H9 (cell line): Measurements from ENCODE around the gene RGL1. TPM values are rescaled to one million over a fixed set of nuclear protein-coding genes. Genes with fewer than 3 reads are reported as not detected.

Source experiments
- DNase-seq: peaks from one replicate; pipeline ENCODE4 v3.0.0-alpha.2; 2017
- H2AFZ ChIP-seq: one replicate; pipeline ENCODE4 v1.6.1; 2013; ENCODE audit warnings: mild to moderate bottlenecking, low read length, control low read depth, moderate library complexity
- H2AK5ac ChIP-seq: 2 replicates; pipeline ENCODE4 v1.6.1; 2013; ENCODE audit warnings: low read length, control low read depth, mixed read lengths; ENCODE audit not compliant: insufficient read length
- H2BK120ac ChIP-seq: one replicate; pipeline ENCODE4 v1.6.1; 2013; ENCODE audit warnings: low read depth, mild to moderate bottlenecking, low read length, control low read depth, inconsistent platforms; ENCODE audit not compliant: poor library complexity, severe bottlenecking
- H2BK12ac ChIP-seq: 2 replicates; pipeline ENCODE4 v1.6.1; 2013; ENCODE audit warnings: low read length, control low read depth, mixed read lengths, low read depth; ENCODE audit not compliant: insufficient read length
- H2BK15ac ChIP-seq: 2 replicates; pipeline ENCODE4 v1.6.1; 2013; ENCODE audit warnings: low read depth, low read length, control low read depth
- H2BK20ac ChIP-seq: one replicate; pipeline ENCODE4 v1.6.1; 2013; ENCODE audit warnings: low read depth, mild to moderate bottlenecking, low read length, control low read depth, inconsistent platforms; ENCODE audit not compliant: poor library complexity, severe bottlenecking
- H2BK5ac ChIP-seq: 2 replicates; pipeline ENCODE4 v1.6.1; 2013; ENCODE audit warnings: low read length, control low read depth, mixed read lengths; ENCODE audit not compliant: insufficient read length
- H3K14ac ChIP-seq: 2 replicates; pipeline ENCODE4 v1.6.1; 2013; ENCODE audit warnings: low read length, control low read depth; ENCODE audit not compliant: insufficient read depth
- H3K18ac ChIP-seq: 2 replicates; pipeline ENCODE4 v1.6.1; 2013; ENCODE audit warnings: low read depth, mild to moderate bottlenecking, mixed read lengths, low read length, control low read depth; ENCODE audit not compliant: insufficient read length
- H3K23ac ChIP-seq: 2 replicates; pipeline ENCODE4 v1.6.1; 2013; ENCODE audit warnings: low read length, control low read depth, mixed read lengths, low read depth; ENCODE audit not compliant: insufficient read length
- H3K23me2 ChIP-seq: 2 replicates; pipeline ENCODE4 v1.6.1; 2013; ENCODE audit warnings: low read depth, mild to moderate bottlenecking, mixed read lengths, low read length, control low read depth; ENCODE audit not compliant: insufficient read length, poor library complexity, severe bottlenecking
- H3K27ac ChIP-seq: 2 replicates; pipeline ENCODE4 v1.5.1; 2013; ENCODE audit warnings: low read length, control low read depth, mixed read lengths, low read depth; ENCODE audit not compliant: insufficient read length
- H3K27me3 ChIP-seq: 2 replicates; pipeline ENCODE4 v1.6.1; 2013; ENCODE audit warnings: low read length, control low read depth, inconsistent platforms; ENCODE audit not compliant: insufficient read depth
- H3K4ac ChIP-seq: 2 replicates; pipeline ENCODE4 v1.6.1; 2013; ENCODE audit warnings: low read depth, mild to moderate bottlenecking, control low read depth, inconsistent platforms, low read length, moderate library complexity
- H3K4me1 ChIP-seq: 2 replicates; pipeline ENCODE4 v1.6.1; 2013; ENCODE audit warnings: low read length, control low read depth, inconsistent platforms; ENCODE audit not compliant: insufficient read depth
- H3K4me2 ChIP-seq: 2 replicates; pipeline ENCODE4 v1.6.1; 2013; ENCODE audit warnings: low read length, control low read depth, mixed read lengths; ENCODE audit not compliant: insufficient read length, insufficient read depth
- H3K56ac ChIP-seq: 2 replicates; pipeline ENCODE4 v1.6.1; 2013; ENCODE audit warnings: low read depth, mild to moderate bottlenecking, mixed read lengths, low read length, control low read depth; ENCODE audit not compliant: insufficient read length
- H3K79me1 ChIP-seq: 2 replicates; pipeline ENCODE4 v1.6.1; 2013; ENCODE audit warnings: low read depth, mild to moderate bottlenecking, moderate library complexity, low read length, control low read depth, inconsistent platforms; ENCODE audit not compliant: insufficient read depth, poor library complexity, severe bottlenecking
- H3K79me2 ChIP-seq: 2 replicates; pipeline ENCODE4 v1.6.1; 2013; ENCODE audit warnings: low read length, control low read depth, inconsistent platforms; ENCODE audit not compliant: insufficient read depth
- H3K9ac ChIP-seq: 2 replicates; pipeline ENCODE4 v1.6.1; 2013; ENCODE audit warnings: low read length, control low read depth, mixed read lengths; ENCODE audit not compliant: insufficient read length; ENCODE audit errors: extremely low read depth
- H3K9me3 ChIP-seq: one replicate; pipeline ENCODE4 v1.6.1; 2013; ENCODE audit warnings: low read depth, low read length, inconsistent platforms; ENCODE audit not compliant: control insufficient read depth
- H3T11ph ChIP-seq: one replicate; pipeline ENCODE4 v1.6.1; 2013; ENCODE audit warnings: mild to moderate bottlenecking, low read length, control low read depth, inconsistent platforms
- H4K20me1 ChIP-seq: one replicate; pipeline ENCODE4 v1.6.1; 2013; ENCODE audit not compliant: control insufficient read depth, insufficient read length, insufficient read depth
- H4K5ac ChIP-seq: 2 replicates; pipeline ENCODE4 v1.6.1; 2013; ENCODE audit warnings: low read depth, mild to moderate bottlenecking, mixed read lengths, low read length, control low read depth; ENCODE audit not compliant: insufficient read length
- H4K8ac ChIP-seq: replicated peaks from 2 replicates; pipeline ENCODE4 v1.6.1; 2013; ENCODE audit warnings: low read length, control low read depth, mixed read lengths, low read depth; ENCODE audit not compliant: insufficient read length
- H4K91ac ChIP-seq: 2 replicates; pipeline ENCODE4 v1.6.1; 2013; ENCODE audit warnings: low read depth, mild to moderate bottlenecking, moderate library complexity, mixed read lengths, low read length, control low read depth; ENCODE audit not compliant: insufficient read length
- H3K27ac Mint-ChIP-seq, 3 experiments: 2 replicates in 2 of 3; 3 replicates in 1 of 3; pipeline ENCODE4 v1.8.0; 2020 to 2021; ENCODE audit warnings: mixed read lengths in 3 of 3, mild to moderate bottlenecking in 1 of 3, moderate library complexity in 1 of 3
- H3K27me3 Mint-ChIP-seq: 2 replicates; pipeline ENCODE4 v1.8.0; 2021; ENCODE audit warnings: low read depth, mild to moderate bottlenecking, moderate library complexity, mixed read lengths
- H3K36me3 Mint-ChIP-seq, 3 experiments: 2 replicates in 2 of 3; 3 replicates in 1 of 3; pipeline ENCODE4 v1.8.0; 2020 to 2021; ENCODE audit warnings: low read depth in 3 of 3, mixed read lengths in 3 of 3; ENCODE audit not compliant: insufficient read depth in 1 of 3
- H3K4me1 Mint-ChIP-seq, 2 experiments: 2 replicates each; pipeline ENCODE4 v1.8.0; 2020; ENCODE audit warnings: mixed read lengths in 2 of 2
- H3K4me3 Mint-ChIP-seq, 2 experiments: 2 replicates in 1 of 2; 3 replicates in 1 of 2; pipeline ENCODE4 v1.8.0; 2020 to 2021; ENCODE audit warnings: mild to moderate bottlenecking in 2 of 2, mixed read lengths in 2 of 2, moderate library complexity in 1 of 2
- H3K9me3 Mint-ChIP-seq, 2 experiments: 2 replicates in 1 of 2; 3 replicates in 1 of 2; pipeline ENCODE4 v1.8.0; 2020; ENCODE audit warnings: mild to moderate bottlenecking in 2 of 2, mixed read lengths in 2 of 2, moderate library complexity in 1 of 2
- CTCF ChIP-seq: fragments of 200-600 bp; sonication (generic); conservative IDR thresholded peaks from 3 replicates; pipeline ENCODE4 v1.8.0; 2021; ENCODE audit warnings: antibody characterized with exemption, mild to moderate bottlenecking
- WGBS: extraction: QIAGEN DNeasy Blood & Tissue Kit; methylation state at CpG from one replicate; pipeline ENCODE4 v1.1.7; 2013; ENCODE audit warnings: missing lambda C conversion rate, low lambda C conversion rate, mixed read lengths; ENCODE audit not compliant: insufficient read length; ENCODE audit errors: extremely low coverage; 5-methylcytosine and 5-hydroxymethylcytosine counted together
- total RNA-seq: library from RNA; stranded (reverse); gene quantifications from 2 replicates; pipeline ENCODE4 v1.2.1, GENCODE V29; 2021

Gene RGL1
- total RNA-seq, 1 experiment from 2014 or later, result 1.4 TPM

GRCh38 chr1:183794088-183794487 lies 10.8 kb upstream of the RGL1 start:
- Histone ChIP-seq H3K9me3 (no peaks in the 10 kb centered on the region), H3K27me3 (no peaks in the 10 kb centered on the region), H3K4me1 (no peaks in the 10 kb centered on the region), H3K14ac (no peak overlapping the region), H4K8ac (no peak overlapping the region), H2AFZ (no peak overlapping the region), H2AK5ac (no peak overlapping the region), H2BK15ac (no peak overlapping the region), H4K20me1 (no peaks in the 10 kb centered on the region), H3K79me1 (no peaks in the 10 kb centered on the region), H2BK5ac (no peak overlapping the region), H4K5ac (no peak overlapping the region), H3K23me2 (no peaks in the 10 kb centered on the region), H3K4ac (no peak overlapping the region), H3K79me2 (no peaks in the 10 kb centered on the region), H3K4me2 (no peak overlapping the region), H4K91ac (no peak overlapping the region), H3K27ac (no peak overlapping the region), H2BK120ac (no peak overlapping the region), H2BK12ac (no peak overlapping the region), H2BK20ac (no peak overlapping the region), H3T11ph (no peak overlapping the region), H3K56ac (no peak overlapping the region), H3K9ac (no peak overlapping the region), H3K23ac (no peak overlapping the region), H3K18ac (no peak overlapping the region)
- DNase-seq, result no peak
- H3K4me3 Mint-ChIP-seq, result no peak overlapping the region
- no CpG with 5 or more reads among the region's 1 CpG for WGBS
- no peaks in the 10 kb centered on the region for H3K4me1 Mint-ChIP-seq
- H3K27me3 Mint-ChIP-seq, result no peaks in the 10 kb centered on the region
- no peaks in the 10 kb centered on the region; a peak in 1 of 5 replicates for H3K9me3 Mint-ChIP-seq
- TF ChIP-seq CTCF, result no peak
- no peaks in the 10 kb centered on the region for H3K36me3 Mint-ChIP-seq
- no peak overlapping the region for H3K27ac Mint-ChIP-seq
